Panc1 (cell line): ENCODE data around the gene RILP. TPM values are rescaled to one million over a fixed set of nuclear protein-coding genes. Genes with fewer than 3 reads are reported as not detected.

Source experiments
- ATAC-seq: fragments of 200-7000 bp; cut with Tn5 transposase; 2 replicates; pipeline ENCODE4 v1.9.1; 2020; ENCODE audit warnings: mild to moderate bottlenecking, moderate library complexity
- BruUV-seq: library from RNA; stranded (reverse); fragments of 400-500 nt; replicated peaks from 2 replicates; lab custom pipeline; 2021; lab: Mats Ljungman, UMichigan
- CTCF ChIA-PET: fragments of 300-600 bp; sonication (Branson Sonifier 250); formaldehyde crosslinking; loops from one replicate; lab custom pipeline; 2022; ENCODE audit warnings: antibody characterized with exemption; lab: Charles Lee
- POLR2A ChIA-PET: fragments of 300-600 bp; sonication (Branson Sonifier 250); formaldehyde crosslinking; loops from one replicate; lab custom pipeline; 2022; ENCODE audit warnings: antibody characterized with exemption; lab: Charles Lee
- DNase-seq: peaks from one replicate; pipeline ENCODE4 v3.0.0-alpha.2; 2010; ENCODE audit warnings: low read depth, low spot score
- H3K27ac ChIP-seq: 2 replicates; pipeline ENCODE4 v1.5.1; 2011; ENCODE audit warnings: mild to moderate bottlenecking, low read length, inconsistent platforms
- H3K27me3 ChIP-seq: fragments of 200-500 bp; sonication (Bioruptor generic); 2 replicates; pipeline ENCODE4 v1.6.0; 2014; ENCODE audit warnings: low read length, inconsistent platforms; ENCODE audit not compliant: control insufficient read depth, insufficient read depth
- H3K36me3 ChIP-seq: fragments of 200-500 bp; sonication (Bioruptor generic); 2 replicates; pipeline ENCODE4 v1.5.1; 2014; ENCODE audit warnings: inconsistent platforms, mild to moderate bottlenecking, low read length, moderate library complexity; ENCODE audit not compliant: control insufficient read depth, insufficient read depth
- H3K4me1 ChIP-seq: 2 replicates; pipeline ENCODE4 v1.5.1; 2011; ENCODE audit warnings: inconsistent platforms, mild to moderate bottlenecking, low read length, moderate library complexity; ENCODE audit not compliant: control insufficient read depth, insufficient read depth
- H3K4me3 ChIP-seq, 2 experiments: 2 replicates each; pipeline ENCODE4 v1.5.1; 2011 to 2012; ENCODE audit warnings: low read depth in 2 of 2, low read length in 2 of 2, mild to moderate bottlenecking in 2 of 2, inconsistent platforms in 1 of 2, moderate library complexity in 1 of 2
- H3K9me3 ChIP-seq: fragments of 200-500 bp; sonication (Bioruptor generic); 2 replicates; pipeline ENCODE4 v1.5.1; 2014; ENCODE audit warnings: low read depth, mild to moderate bottlenecking, inconsistent platforms, low read length, moderate library complexity; ENCODE audit not compliant: control insufficient read depth, insufficient read depth
- CTCF ChIP-seq: fragments of 450-650 bp; IDR thresholded peaks from 2 replicates; pipeline ENCODE4 v1.5.1; 2017; ENCODE audit warnings: mild to moderate bottlenecking
- POLR2AphosphoS5 ChIP-seq: IDR thresholded peaks from 2 replicates; pipeline ENCODE4 v1.6.1; 2012; ENCODE audit warnings: mild to moderate bottlenecking, low read depth, low read length, moderate library complexity
- SIN3A ChIP-seq: IDR thresholded peaks from 2 replicates; pipeline ENCODE4 v1.6.1; 2012; ENCODE audit warnings: low read depth, mild to moderate bottlenecking, low read length, moderate library complexity, borderline replicate concordance; ENCODE audit not compliant: insufficient read depth
- TCF7L2 ChIP-seq: IDR thresholded peaks from 2 replicates; pipeline ENCODE4 v1.6.1; 2011; ENCODE audit warnings: mild to moderate bottlenecking, low read depth, low read length, inconsistent platforms
- in situ Hi-C: cut with HindIII; loops from 2 replicates; pipeline ENCODE4 v1.10.0; 2016; ENCODE audit warnings: low sequenced_read_pairs, low pct_unique_long_range_greater_than_20kb
- intact Hi-C: fragments of 100-400 bp; cut with micrococcal nuclease; formaldehyde crosslinking; loops from one replicate; pipeline ENCODE4 v1.10.0; 2022; ENCODE audit not compliant: unreplicated experiment
- total RNA-seq: library from RNA; stranded (reverse); gene quantifications from one replicate; pipeline ENCODE4 v1.2.1, GENCODE V29; 2021; ENCODE audit not compliant: unreplicated experiment
- TF ChIP-seq, protein P1 (sequence below), 2 experiments: IDR thresholded peaks; 2 replicates each; pipeline ENCODE4 v1.6.1; 2011 to 2012; ENCODE audit warnings: low read depth in 2 of 2, control low read depth in 1 of 2, low read length in 1 of 2, mild to moderate bottlenecking in 1 of 2, moderate library complexity in 1 of 2; ENCODE audit not compliant: insufficient read depth in 1 of 2

RILP gene
- total RNA-seq, 1 experiment from 2014 or later = 20.8 TPM

DNA sequence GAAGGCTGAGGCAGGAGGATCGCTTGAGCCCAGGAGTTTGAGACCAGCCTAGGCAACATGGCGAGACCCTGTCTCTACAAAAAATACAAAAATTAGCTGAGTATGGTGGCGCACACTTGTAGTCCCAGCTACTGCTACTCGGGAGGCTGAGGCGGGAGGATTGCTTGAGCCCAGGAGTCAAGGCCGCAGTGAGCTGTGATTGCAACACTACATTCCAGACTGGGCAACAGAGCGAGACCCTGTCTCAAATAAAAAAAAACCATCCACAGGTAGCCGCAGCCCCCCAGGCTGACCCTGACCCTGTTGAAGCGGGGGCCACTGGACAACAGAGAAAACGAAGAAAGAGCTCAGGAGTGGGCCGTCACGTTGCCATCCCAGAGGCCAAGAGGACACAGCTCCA lies 25.0 kb downstream of the RILP start:
- CTCF ChIA-PET = interaction anchor here (1.2 kb wide), 1 partner anchor 51 kb away, joined by 3 read pairs; no protein-coding TSS in a partner anchor
- Histone ChIP-seq H3K27me3 (no peaks in the 10 kb centered on the region), H3K4me3 (no peak overlapping the region), H3K27ac (no peak overlapping the region), H3K4me1 (peaks cover 8% of the 10 kb centered on the region), H3K9me3 (no peaks in the 10 kb centered on the region), H3K36me3 (no peaks in the 10 kb centered on the region)
- TF ChIP-seq SIN3A = no peak
- TF ChIP-seq CTCF = no peak
- no peak for ATAC-seq
- POLR2A ChIA-PET = no interaction called here
- no peak for DNase-seq
- BruUV-seq = no TSS peak
- in situ Hi-C loops (no loop called here), intact Hi-C loops (no loop called here)

GRCh38 chr17:1623057-1623630 lies 26.5 kb downstream of the RILP start:
- no peaks in the 10 kb centered on the region for H3K36me3 ChIP-seq
- ChIA-PET POLR2A (no interaction called here), CTCF (no interaction called here)
- no TSS peak for BruUV-seq
- ATAC-seq (no peak), DNase-seq (no peak)
- H3K9me3 ChIP-seq = no peaks in the 10 kb centered on the region
- no peak overlapping the region for H3K4me3 ChIP-seq
- no peak overlapping the region for H3K27ac ChIP-seq
- in situ Hi-C loops = no loop called here
- intact Hi-C loops = no loop called here
- peaks cover 8% of the 10 kb centered on the region for H3K4me1 ChIP-seq
- H3K27me3 ChIP-seq = no peaks in the 10 kb centered on the region
- no peak for TF ChIP-seq SIN3A
- TF ChIP-seq CTCF = no peak
- TF ChIP-seq TCF7L2 = no peak
- TF ChIP-seq, protein P1, sequence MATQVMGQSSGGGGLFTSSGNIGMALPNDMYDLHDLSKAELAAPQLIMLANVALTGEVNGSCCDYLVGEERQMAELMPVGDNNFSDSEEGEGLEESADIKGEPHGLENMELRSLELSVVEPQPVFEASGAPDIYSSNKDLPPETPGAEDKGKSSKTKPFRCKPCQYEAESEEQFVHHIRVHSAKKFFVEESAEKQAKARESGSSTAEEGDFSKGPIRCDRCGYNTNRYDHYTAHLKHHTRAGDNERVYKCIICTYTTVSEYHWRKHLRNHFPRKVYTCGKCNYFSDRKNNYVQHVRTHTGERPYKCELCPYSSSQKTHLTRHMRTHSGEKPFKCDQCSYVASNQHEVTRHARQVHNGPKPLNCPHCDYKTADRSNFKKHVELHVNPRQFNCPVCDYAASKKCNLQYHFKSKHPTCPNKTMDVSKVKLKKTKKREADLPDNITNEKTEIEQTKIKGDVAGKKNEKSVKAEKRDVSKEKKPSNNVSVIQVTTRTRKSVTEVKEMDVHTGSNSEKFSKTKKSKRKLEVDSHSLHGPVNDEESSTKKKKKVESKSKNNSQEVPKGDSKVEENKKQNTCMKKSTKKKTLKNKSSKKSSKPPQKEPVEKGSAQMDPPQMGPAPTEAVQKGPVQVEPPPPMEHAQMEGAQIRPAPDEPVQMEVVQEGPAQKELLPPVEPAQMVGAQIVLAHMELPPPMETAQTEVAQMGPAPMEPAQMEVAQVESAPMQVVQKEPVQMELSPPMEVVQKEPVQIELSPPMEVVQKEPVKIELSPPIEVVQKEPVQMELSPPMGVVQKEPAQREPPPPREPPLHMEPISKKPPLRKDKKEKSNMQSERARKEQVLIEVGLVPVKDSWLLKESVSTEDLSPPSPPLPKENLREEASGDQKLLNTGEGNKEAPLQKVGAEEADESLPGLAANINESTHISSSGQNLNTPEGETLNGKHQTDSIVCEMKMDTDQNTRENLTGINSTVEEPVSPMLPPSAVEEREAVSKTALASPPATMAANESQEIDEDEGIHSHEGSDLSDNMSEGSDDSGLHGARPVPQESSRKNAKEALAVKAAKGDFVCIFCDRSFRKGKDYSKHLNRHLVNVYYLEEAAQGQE (IDR thresholded peaks at IDR 0.05; ENCODE audit: insufficient read depth in 1 of 2, low read depth in 2 of 2, low read length in 1 of 2) = no peak
- no peak for TF ChIP-seq POLR2AphosphoS5
